ENCODE measurements around the gene SGMS1.
"Not testable (repeated sequence)": the region's sequence is repeated elsewhere in the genome, so short reads cannot be mapped to it uniquely, and the experiment has no call there.

Gene SGMS1

DNA sequence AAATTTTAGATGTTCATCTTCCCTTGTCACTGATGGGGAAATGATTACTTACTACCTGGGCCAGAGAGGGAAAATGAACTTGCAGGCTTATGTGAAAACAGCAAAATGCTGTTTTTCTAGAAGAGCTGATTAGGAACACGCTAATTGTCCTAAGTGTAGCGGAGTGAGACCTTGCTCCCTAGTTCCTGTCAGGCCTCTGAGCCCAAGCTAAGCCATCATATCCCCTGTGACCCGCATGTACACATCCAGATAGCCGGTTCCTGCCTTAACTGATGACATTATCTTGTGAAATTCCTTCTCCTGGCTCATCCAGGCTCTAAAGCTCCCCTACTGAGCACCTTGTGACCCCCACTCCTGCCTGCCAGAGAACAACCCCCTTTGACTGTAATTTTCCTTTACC lies 120.6 kb downstream of the SGMS1 start:
- not testable (repeated sequence) for DNase-seq

DNA sequence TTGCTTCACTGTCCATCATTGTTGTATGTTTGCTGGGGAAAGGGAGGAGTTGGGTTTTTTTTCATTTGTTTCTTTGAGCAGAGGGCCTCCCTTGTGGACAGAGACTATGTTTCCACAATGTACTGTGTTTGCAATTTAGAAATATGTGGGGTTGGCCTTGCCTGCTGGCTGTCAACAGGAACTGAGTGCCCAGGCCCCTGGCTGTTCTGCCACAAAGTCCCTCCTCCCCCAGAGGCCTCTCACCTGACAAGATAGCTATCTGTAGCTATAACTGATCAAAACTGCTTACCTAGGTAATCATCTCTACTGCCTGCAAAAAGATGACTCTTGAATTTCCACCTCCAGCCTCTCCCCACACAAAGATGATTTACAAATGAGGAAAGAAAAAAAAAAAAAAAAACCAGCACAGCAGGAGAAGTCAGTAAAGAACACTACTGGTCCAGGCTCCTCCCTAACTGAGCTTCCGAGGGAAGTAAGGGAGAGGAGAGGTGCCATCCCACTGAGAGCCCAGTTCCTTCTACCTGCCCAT lies 121.8 kb downstream of the SGMS1 start:
- DNase-seq, result no peak

DNA sequence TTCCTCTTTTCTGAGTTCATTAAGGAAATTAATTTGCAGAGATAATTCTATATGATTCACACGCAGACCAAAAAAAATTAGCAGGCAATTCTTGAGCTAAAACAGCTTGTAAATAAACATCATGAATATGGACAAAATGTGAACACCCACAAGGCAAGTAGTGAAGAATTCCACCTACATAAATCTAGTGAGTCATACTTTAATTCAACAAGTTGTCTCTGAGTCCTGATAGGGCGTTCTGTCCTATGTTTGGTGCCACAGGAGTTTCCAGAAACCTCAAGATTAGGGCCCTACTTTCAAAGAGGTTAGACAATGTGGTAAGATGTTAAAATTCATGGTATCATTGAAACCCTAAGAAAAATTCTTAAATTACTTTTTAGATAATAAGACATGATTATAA lies 122.3 kb downstream of the SGMS1 start:
- DNase-seq, result no peak

DNA sequence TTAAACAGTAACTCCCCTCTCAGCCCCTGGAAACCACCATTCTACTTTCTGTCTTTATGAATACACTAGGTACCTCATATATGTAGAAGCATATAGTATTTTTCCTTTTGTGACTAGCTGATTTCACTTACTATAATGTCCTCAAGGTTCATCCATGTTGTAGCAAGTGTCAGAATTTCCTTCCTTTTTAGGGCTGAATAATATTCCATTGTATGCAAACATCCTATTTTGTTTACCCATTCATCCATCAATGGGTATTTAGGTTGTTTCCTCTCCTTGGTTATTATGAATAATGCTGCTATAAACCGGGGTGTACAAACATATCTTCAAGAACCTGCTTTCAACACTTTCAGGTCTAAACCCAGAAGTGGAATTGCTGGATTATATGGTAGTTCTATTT lies 125.3 kb downstream of the SGMS1 start:
- no peak for DNase-seq

DNA sequence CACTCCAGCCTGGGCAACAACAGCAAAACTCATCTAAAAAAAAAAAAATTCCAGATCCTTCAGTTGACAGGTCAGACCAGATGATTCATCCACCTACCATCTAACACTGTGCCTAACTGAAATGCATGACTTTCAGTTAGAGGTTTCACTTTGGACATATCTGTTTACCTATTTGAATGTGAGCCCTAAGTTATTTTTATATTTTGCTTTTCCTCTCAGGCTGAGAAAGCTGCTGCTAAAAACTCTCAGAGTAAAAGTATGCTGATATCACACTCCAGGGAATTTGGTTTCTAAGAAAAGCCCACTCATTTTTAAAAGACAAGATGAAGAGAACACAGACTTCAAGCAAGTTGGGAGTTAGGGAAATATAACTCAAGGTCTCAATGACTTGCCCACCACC lies 126.0 kb downstream of the SGMS1 start:
- no peak for DNase-seq

DNA sequence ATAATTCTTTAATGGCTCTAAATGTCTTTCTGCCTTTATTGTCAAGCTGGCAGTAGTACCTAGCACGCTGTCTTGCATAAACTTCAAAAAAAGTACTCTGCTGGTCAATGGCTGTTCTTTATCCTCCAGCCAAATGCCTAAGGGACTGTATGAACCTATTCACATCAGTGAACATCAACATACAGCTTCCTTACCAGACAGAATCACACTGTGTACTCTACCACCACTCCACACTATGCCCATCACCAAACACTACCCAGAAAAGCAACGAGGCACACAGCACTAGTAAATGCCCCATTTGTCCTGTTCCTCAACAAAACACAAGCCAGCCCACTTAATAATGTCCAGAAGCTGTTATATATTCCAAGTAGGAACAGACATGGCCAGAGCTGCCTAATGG lies 127.5 kb downstream of the SGMS1 start:
- DNase-seq, result no peak

DNA sequence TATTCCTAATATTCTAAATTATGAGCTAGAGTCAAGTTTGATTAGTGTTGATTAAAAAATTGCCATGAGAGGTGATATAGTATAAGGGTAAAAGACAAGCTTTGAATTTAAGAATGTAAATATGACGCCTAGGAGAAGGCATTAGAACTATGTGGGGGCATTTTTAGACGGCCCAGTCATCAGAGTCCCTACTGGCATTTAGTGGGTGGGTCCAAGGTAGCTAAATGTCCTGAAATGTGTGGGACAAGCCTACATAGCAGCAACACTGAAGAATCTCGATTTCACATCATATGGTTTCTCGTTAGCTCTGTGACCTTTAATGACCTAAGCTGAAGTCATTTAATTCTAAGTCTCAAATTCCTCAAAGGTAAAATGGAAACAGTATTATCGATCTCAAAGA lies 133.5 kb downstream of the SGMS1 start:
- no peak for DNase-seq

DNA sequence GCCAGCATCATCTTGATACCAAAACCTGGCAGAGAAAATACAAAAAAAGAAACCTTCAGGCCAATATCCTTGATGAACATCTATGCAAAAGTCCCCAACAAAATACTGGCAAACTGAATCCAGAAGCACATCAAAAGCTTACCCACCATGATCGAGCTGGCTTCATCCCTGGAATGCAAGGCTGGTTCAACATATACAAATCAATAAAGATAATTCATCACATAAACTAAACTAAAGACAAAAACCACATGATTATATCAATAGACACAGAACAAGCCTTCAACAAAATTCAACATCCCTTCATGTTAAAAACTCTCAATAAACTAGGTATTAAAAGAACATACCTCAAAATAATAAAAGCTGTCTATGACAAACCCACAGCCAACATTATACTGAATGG lies 139.2 kb downstream of the SGMS1 start:
- DNase-seq, result not testable (repeated sequence)

DNA sequence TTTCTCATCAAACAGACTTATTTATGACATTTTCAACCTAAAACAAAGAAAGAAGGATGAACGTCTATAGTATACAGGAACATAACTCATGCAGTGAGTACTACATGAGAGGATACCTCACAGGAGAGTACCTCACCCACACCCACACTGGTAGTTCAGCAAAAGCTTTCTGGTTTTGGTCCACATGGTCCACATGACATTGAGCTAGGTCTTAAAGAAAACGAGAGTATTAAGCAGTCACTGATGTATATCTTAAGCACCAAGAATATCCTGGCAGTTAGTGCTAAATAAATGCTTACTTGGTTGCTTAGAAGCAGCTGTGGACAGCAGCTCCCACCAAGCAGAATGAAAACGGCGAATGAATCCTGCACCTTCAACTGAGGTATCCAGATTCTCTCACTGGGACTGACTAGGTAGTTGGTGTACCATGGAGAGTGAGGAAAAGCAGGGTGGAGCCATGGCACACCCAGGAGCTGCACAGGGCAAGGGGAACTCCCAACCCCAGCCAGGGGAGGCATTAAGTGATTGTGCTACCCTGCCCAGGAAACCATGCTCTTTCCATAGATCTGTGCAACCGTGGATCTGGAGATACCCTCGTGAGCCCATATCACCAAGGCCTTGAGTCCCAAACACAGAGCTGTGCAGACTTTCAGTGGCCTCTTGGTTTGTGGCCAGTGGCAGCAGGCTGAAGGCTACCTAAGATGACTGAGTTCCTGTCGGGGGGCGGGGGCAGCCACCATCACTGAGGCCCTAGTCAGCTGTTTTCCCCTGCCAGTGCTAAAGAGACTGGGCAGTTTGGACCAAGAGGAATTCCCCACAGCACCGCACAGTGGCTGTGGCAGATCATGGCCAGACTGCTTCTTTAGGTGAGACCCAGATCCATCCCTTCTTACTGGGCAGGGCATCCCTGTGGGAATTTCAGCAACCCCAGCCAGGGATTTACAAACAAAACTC lies 143.4 kb downstream of the SGMS1 start:
- DNase-seq, result no peak

DNA sequence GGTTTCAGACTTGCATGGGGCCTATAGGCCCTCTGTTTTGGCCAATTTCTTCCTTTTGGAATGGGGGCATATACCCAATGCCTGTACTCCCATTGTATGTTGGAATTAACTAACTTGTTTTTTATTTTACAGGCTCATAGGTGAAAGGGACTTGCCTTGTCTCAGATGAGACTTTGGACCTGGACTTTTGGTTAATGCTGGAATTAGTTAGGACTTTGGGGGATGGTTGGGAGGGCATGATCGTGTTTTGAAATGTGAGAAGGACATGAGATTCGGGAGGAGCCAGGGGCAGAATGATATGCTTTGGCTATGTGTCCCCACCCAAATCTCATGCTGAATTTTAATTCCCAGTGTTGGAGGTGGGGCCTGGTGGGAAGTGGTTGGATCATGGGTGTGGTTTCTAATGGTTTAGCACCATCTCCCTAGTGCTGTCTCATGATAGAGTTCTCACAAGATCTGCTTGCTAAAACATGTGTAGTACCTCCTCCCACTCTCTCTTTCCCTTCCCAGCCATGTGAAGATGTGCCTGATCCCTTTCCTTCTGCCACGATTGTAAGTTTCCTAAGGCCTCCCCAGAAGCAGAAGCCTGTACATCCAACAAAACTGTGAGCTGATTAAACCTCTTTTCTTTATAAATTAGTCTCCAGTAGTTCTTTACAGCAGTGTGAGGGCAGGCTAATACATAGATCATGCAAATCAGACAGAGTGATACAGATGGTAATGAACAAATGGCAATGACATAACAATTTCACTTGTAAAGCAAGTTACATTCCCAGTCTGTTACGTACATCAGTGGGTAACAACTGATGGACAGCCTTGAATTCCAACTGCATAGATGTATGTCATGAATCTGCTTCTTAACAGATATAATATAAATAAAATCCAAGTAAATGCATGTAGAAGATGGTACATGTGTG lies 146.2 kb downstream of the SGMS1 start:
- no peak for DNase-seq

DNA sequence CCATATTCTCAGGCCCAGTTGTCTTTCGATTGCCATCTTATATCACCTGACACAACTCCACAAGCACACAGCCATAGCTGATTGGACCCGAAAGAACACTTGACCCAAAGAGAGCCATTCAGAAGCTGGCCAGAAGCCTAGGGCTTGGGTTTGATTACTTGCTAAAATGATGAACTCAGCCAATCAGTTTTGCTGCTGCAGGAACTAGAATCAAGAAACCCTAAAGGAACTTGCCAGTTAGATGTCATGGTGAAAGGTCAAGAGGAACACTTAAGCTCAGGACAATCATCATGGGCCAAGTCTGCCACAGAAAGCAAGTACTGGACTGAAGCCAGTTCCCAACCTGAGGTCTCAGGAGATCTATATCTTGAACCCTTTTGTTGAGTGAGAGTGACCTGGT lies 150.0 kb downstream of the SGMS1 start:
- DNase-seq, result no peak

DNA sequence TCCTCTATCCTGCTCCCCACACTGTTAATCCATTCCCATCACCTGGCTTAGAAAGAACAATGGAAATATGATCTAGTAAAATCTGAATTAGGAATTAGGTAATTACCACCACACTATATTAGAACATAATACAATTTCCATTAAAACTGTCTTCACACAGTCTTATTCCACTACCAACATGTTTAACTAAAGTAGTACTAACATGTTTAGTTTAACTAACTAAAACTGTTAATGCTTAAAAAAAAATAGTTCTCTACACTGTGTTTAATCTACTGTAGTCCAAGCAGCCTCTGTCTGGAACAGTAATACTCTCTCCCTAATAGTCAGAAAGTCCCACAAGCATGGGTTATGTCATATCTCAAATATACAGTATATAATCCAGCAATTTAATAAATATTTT lies 150.8 kb downstream of the SGMS1 start:
- DNase-seq, result no peak

DNA sequence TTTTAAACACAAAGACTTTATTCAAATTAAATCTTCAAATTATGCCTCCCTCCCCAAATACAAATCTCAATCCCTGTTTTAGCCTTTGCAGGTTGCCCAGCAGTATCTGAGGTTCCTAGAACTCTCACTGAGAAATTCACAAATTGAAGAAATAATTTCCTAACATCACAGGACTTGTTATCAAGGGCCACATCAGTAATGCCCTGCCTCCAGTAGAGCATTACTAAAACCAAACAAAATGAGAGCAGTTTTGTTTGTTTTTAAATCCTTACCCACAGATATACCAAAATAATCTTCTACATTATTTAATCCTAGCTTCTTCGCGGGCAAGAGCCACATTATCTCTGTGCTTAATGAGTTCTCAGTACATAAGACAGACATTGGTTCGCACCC lies 152.2 kb downstream of the SGMS1 start:
- DNase-seq, result no peak

DNA sequence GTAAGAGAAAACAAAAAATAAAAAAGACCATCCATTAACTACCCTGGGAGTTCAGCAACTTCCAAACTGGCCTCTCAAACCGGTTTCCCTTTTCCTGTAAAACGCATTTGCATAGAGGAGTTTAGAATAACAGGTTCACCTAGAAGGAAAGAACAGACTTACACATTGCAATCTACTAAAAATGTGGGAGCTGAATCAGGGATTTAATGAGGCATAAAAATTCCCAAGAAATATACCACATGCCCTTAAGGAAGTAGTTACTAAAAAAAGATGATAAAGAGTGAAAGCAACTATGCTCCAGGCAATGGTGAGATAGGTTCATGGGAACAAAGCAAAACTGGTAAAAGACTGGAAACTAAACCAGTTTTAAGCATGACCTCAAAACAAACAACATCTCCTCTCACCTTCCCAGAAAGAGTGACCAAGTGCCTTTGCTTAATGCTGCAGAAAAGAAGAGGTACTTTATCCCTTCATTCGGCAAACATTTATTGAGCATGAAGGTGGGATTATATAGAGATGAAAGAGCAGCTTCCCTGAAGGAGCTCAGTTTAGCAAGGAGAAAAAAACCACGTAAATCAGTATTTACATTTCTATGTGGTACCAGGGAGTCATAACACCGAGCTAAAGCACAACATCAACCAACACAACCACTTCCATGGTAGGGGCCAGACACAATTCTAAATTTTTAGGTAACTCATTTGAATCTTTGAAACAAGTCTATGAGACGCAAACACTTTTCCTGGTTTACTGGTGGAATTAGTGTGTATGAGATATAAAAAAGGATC lies 152.8 kb downstream of the SGMS1 start:
- no peak for DNase-seq

DNA sequence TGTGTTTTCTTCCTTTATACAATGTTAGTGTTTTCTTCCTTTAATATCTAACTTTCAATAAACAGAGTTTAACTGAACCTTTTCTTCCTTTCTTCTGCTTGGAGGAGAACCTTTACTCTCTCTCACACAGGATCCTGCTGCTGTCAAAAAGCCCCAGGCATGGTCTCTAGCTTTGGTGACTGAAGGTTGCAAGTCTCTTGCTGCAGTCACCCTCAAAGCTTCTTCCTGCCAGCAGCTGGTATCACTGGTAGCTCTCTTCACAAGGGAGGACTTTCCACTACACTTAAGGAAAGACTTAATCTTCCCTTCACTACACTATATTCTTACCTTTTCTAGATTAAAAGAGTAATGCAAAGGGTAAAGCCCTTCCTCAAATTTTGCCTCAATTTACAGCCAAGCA lies 153.4 kb downstream of the SGMS1 start:
- DNase-seq, result no peak

DNA sequence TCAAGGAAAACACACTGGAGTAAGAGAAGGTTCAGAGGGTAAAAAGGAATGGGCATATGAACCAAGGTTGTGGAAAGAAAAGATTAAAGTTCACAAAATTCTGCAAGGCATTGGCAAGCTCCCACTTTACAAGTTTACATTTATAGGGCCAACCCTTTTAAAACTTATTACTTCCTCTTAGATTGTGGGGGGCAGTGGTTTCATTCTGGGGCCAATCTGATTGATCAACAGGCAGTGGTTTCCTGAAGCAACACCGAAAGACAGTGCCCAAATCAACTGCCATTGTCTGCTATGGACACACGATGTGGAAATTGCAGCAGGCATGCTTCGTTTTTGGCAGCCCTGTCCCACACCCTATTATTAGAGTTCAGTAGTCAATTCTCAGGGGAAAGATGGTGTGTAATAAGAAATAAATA lies 154.0 kb downstream of the SGMS1 start:
- no peak for DNase-seq

DNA sequence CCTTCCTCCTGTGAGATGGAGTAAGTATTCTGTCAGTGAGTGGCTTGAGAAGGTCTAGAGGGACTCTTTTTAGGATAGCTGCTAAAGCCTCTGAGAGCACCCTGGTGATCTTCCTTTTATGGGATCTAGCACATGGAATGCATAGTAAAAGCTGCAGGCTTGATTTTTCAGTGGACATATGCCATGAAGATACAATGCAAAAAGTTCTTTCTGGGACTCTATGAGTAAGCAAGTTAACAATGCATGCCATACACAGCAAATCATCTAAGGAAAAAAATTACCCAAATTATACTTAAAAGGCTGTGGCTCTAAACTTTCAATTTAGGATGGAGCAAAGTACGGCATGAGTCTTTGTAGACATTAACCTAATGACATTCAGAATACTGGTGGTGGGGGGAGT lies 154.5 kb downstream of the SGMS1 start:
- DNase-seq, result no peak

DNA sequence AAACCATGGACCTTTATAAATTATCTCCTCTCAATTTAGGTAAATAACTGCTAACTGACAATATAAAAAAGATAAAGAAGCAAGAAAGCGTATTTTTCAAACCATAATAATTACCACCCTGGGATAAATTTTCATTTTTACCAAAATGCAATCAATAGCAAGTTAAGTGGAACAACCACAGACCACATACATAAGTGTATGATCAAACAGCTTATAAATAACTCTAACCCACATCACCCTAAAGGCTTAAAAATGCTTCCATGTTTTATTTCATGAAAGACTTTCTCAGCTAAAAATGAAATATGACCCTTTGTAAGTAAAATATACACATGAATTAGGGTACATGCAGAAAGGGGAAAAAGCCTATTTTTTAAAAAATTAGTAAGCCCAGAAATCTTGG lies 156.5 kb downstream of the SGMS1 start:
- no peak for DNase-seq

DNA sequence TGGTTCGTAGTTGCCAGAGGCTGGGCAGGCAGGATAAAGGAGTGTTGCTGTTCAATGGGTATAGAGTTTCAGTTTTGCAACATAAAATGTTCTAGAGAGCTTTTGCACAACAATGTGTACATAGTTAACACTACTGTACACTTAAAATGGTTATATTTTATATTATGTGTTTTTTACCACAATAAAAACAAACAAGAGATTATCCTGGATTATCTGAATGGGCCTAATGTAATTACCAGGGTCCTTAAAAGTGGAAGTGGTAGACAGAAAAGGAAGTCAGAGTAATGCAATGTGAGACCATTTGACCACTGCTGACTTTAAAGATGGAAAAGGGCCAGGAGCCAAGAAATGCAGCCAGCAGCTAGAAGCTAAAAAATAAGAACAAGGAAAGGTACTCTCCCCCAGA lies 159.7 kb downstream of the SGMS1 start:
- no peak for DNase-seq

DNA sequence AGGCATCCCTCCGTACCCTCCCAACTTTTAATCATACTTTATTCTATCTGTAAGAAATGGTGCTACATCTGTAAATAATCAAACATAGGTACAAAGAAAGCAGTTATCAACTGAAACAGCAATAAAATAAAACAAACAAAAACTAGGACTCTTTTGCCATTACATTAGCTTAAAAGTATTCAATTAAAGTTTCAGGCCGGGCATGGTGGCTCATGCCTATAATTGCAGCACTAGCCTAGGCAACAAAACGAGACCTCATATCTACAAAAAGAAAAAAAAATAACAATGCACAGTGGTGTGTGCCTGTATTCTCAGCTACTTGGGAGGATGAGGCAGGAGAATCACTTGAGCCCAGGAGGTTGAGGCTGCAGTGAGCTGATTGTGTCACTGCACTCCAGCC lies 161.9 kb downstream of the SGMS1 start:
- DNase-seq, result no peak

DNA sequence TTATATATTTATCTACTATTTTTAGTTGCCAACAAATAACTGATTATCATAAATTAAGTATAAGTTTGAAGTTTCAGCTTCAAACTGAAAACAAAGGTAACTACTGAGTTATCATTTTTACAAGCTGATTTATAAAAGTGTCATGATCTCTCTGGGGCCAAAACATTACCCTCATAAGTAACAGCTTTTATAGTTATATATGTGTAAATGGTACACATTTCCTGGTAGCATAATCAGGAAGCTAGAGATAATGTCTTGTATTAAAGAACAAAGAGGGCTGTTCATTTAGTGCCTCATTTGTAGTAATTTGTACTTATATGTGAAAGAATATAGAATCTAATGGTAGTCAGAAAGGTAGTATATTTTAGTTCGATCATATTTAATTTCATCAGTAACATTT lies 162.6 kb downstream of the SGMS1 start:
- no peak for DNase-seq

DNA sequence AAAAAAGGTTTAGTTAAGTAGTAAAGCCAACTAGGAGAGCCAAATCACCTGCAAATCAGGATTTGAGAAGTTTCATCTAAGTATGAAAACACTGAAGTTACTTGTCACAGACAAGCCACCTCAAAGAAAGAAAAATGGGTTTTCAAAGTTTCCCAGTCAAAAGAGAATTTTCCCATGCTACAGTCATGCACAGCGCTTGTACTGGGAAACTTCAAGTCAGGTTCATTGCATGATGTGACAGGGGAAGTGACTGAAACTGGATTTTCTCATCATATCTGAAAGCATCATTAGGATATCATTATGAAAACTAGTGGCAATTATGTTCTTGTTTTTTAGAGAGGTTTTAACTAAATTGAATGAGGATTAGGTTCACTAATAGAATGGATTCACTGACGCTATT lies 167.0 kb downstream of the SGMS1 start:
- DNase-seq, result no peak

DNA sequence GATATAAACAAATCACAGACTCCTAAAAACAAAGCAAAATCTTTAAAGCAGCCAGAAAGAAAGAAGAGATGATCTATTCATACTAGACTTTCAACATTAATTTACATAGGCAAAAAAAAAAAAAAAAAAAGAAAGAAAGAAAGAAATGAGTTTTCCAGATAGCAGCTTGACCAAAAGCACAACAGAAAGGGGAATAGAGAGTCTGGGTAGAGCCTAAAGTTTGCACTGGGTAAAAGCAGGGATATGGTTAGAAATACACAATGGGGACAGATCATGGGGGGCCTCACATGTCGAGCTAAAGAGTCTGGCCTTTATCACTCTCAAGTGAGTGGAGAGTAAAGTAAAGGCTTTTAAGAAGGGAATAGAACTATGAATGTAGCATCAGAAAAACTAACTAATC lies 169.8 kb downstream of the SGMS1 start:
- DNase-seq, result no peak

Data from CD4-positive, alpha-beta T cell treated with Interferon gamma for 1 hour (primary cell).